Hepatocyte (in vitro differentiated cells): ENCODE results near the gene FAH. TPM values are rescaled to one million over a fixed set of nuclear protein-coding genes. Genes with fewer than 3 reads are reported as not detected.

ENCODE experiments used
- DNase-seq: peaks from one replicate; pipeline ENCODE4 v3.0.0-alpha.2; 2016; ENCODE audit warnings: low spot score
- H2AFZ ChIP-seq: fragments of 200-600 bp; sonication (generic); 2 replicates; pipeline ENCODE4 v1.6.0; 2016; ENCODE audit warnings: antibody characterized with exemption, mild to moderate bottlenecking
- H3K27ac ChIP-seq: fragments of 200-600 bp; sonication (generic); 2 replicates; pipeline ENCODE4 v1.5.1; 2016; ENCODE audit warnings: mild to moderate bottlenecking
- H3K27me3 ChIP-seq: fragments of 200-600 bp; sonication (generic); 2 replicates; pipeline ENCODE4 v1.6.1; 2016
- H3K36me3 ChIP-seq: fragments of 200-600 bp; sonication (generic); replicated peaks from 2 replicates; pipeline ENCODE4 v1.5.1; 2016; ENCODE audit warnings: low read depth; ENCODE audit not compliant: insufficient read depth
- H3K4me1 ChIP-seq: fragments of 200-600 bp; sonication (generic); 2 replicates; pipeline ENCODE4 v1.5.1; 2016; ENCODE audit warnings: mild to moderate bottlenecking, moderate library complexity; ENCODE audit not compliant: insufficient read depth
- H3K4me2 ChIP-seq: fragments of 200-600 bp; sonication (generic); 2 replicates; pipeline ENCODE4 v1.6.0; 2016
- H3K4me3 ChIP-seq: fragments of 200-600 bp; sonication (generic); 2 replicates; pipeline ENCODE4 v1.5.1; 2016; ENCODE audit warnings: mild to moderate bottlenecking
- H3K79me2 ChIP-seq: fragments of 200-600 bp; sonication (generic); 2 replicates; pipeline ENCODE4 v1.6.0; 2017; ENCODE audit warnings: mild to moderate bottlenecking
- H3K9me2 ChIP-seq: fragments of 200-600 bp; sonication (generic); replicated peaks from 2 replicates; pipeline ENCODE4 v1.6.0; 2017; ENCODE audit warnings: mild to moderate bottlenecking; ENCODE audit not compliant: insufficient read depth
- H3K9me3 ChIP-seq: fragments of 200-600 bp; sonication (generic); 2 replicates; pipeline ENCODE4 v1.5.1; 2016; ENCODE audit warnings: low read depth, mild to moderate bottlenecking
- H4K20me1 ChIP-seq: fragments of 200-600 bp; sonication (generic); 2 replicates; pipeline ENCODE4 v1.6.0; 2016; ENCODE audit warnings: mild to moderate bottlenecking; ENCODE audit not compliant: insufficient read depth, poor library complexity, severe bottlenecking
- CTCF ChIP-seq: fragments of 200-600 bp; sonication (generic); IDR thresholded peaks from 2 replicates; pipeline ENCODE4 v1.5.1; 2016; ENCODE audit warnings: antibody characterized with exemption, mild to moderate bottlenecking; ENCODE audit not compliant: poor library complexity
- EZH2 ChIP-seq: fragments of 200-600 bp; sonication (generic); IDR thresholded peaks from 2 replicates; pipeline ENCODE4 v1.6.1; 2016; ENCODE audit warnings: antibody characterized with exemption, mild to moderate bottlenecking, borderline replicate concordance
- EZH2phosphoT487 ChIP-seq: fragments of 200-600 bp; sonication (generic); IDR thresholded peaks from one replicate; pipeline ENCODE4 v1.6.1; 2018; ENCODE audit warnings: antibody characterized with exemption, mild to moderate bottlenecking, low read depth, moderate library complexity; ENCODE audit not compliant: unreplicated experiment, severe bottlenecking
- WGBS: methylation state at CpG from one replicate; pipeline ENCODE4 v1.1.6; 2016; ENCODE audit warnings: low lambda C conversion rate; ENCODE audit errors: missing lambda C conversion rate; 5-methylcytosine and 5-hydroxymethylcytosine counted together
- polyA plus RNA-seq: library from polyadenylated mRNA; unstranded; fragments of >200 nt; fragmentation: Nextera tagmentation; extraction: Ambion mirVana; gene quantifications from 2 replicates; pipeline ENCODE4 v1.2.1, GENCODE V29; 2016
- total RNA-seq: library from RNA; depleted of rRNA; stranded (reverse); fragments of >200 nt; gene quantifications from 2 replicates; pipeline ENCODE4 v1.2.3, GENCODE V29; 2014

Gene FAH
- total and polyA plus RNA-seq, 2 experiments from 2014 or later = 58.0 to 90.5 TPM

GRCh38 chr15:80217327-80217900, 64.6 kb downstream of the FAH start:
- H3K27ac ChIP-seq = no peak overlapping the region
- H3K4me1 ChIP-seq = no peaks in the 10 kb centered on the region
- H3K79me2 ChIP-seq = no peaks in the 10 kb centered on the region
- DNase-seq = no peak
- no peak overlapping the region for H2AFZ ChIP-seq
- no peak overlapping the region for H3K4me2 ChIP-seq
- no peaks in the 10 kb centered on the region for H3K9me2 ChIP-seq
- H3K36me3 ChIP-seq = no peaks in the 10 kb centered on the region
- no peak for TF ChIP-seq CTCF
- TF ChIP-seq EZH2 = no peak
- TF ChIP-seq EZH2phosphoT487 = no peak
- WGBS = 97% methylated on average over 4 of the region's 4 CpGs
- H3K4me3 ChIP-seq = no peak overlapping the region
- H3K27me3 ChIP-seq = no peaks in the 10 kb centered on the region
- H4K20me1 ChIP-seq = no peaks in the 10 kb centered on the region
- no peaks in the 10 kb centered on the region for H3K9me3 ChIP-seq

- Histone ChIP-seq H3K36me3 (no peaks in the 10 kb centered on the region), H2AFZ (no peak overlapping the region), H3K9me3 (no peaks in the 10 kb centered on the region), H3K27me3 (no peaks in the 10 kb centered on the region), H3K27ac (no peak overlapping the region), H3K4me1 (no peaks in the 10 kb centered on the region), H3K79me2 (no peaks in the 10 kb centered on the region), H4K20me1 (no peaks in the 10 kb centered on the region), H3K9me2 (no peaks in the 10 kb centered on the region), H3K4me3 (no peak overlapping the region), H3K4me2 (no peak overlapping the region)
- TF ChIP-seq EZH2 = no peak
- no peak for TF ChIP-seq CTCF
- no peak for TF ChIP-seq EZH2phosphoT487
- 60% methylated on average over 2 of the region's 2 CpGs for WGBS
- no peak for DNase-seq
These were observed 67.2 kb downstream of the FAH start for GRCh38 chr15:80219955-80220354.

- TF ChIP-seq EZH2phosphoT487 (no peak), EZH2 (no peak), CTCF (no peak)
These were observed 76.3 kb downstream of the FAH start for GRCh38 chr15:80228959-80229610.

More at GRCh38 chr15:80228959-80229610, 76.3 kb downstream of the FAH start:
- H3K36me3 ChIP-seq = no peaks in the 10 kb centered on the region
- no peaks in the 10 kb centered on the region for H3K9me3 ChIP-seq
- H3K4me3 ChIP-seq = no peak overlapping the region
- DNase-seq = peak; percentile 55
- H3K4me2 ChIP-seq = no peak overlapping the region
- H3K4me1 ChIP-seq = no peaks in the 10 kb centered on the region
- H3K79me2 ChIP-seq = no peaks in the 10 kb centered on the region
- 80% methylated on average over 7 of the region's 7 CpGs for WGBS
- H2AFZ ChIP-seq = no peak overlapping the region
- no peaks in the 10 kb centered on the region for H3K27me3 ChIP-seq
- no peaks in the 10 kb centered on the region for H3K9me2 ChIP-seq
- peak overlapping the region; percentile 55 for H3K27ac ChIP-seq
- no peaks in the 10 kb centered on the region for H4K20me1 ChIP-seq
